ENCODE data around the gene GRIN2A. TPM values are rescaled to one million over a fixed set of nuclear protein-coding genes. Genes with fewer than 3 reads are reported as not detected.

The GRIN2A gene
- total and polyA plus RNA-seq, 2 of the 8 experiments (the other 6 are each of a cell fraction or from before 2014, with no cell fraction given) = 0.18 to 1.8 TPM

DNA sequence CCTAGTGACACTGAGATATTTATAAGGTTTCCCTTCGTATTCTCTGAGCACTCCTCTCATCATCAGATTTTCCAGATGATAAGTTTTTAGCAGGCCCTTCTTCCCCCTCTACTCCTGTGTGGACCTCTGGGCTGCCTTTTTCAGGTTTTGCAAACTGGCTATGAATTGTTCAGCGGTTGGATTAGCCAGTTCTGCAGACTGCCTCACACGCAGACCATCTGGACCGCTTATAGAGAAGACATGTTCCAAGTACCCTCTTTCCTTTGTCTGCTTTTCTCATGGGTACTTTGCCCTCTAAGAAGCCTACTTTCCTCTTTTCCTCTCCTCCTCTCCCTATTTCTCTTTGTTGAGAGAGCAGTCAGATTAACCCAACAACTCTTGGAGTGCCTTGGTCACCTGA lies 111.6 kb downstream of the GRIN2A start:
- 86% methylated on average over 4 of the region's 4 CpGs; no CpG with 5 or more reads in 1 of the 2 experiments for WGBS, 2 experiments (ENCODE audit: extremely low coverage in 1 of 2, insufficient coverage in 1 of 2, insufficient read length in 1 of 2, insufficient replicate concordance in 2 of 2, low coverage in 1 of 2, low lambda C conversion rate in 2 of 2, missing lambda C conversion rate in 1 of 2)
- TF ChIP-seq SAP30 (IDR thresholded peaks at IDR 0.05; ENCODE audit: insufficient read depth, insufficient replicate concordance, low read length) (no peak), BCL11A (IDR thresholded peaks at IDR 0.05; ENCODE audit: low read depth in 2 of 2, low read length in 2 of 2) (no peak), SIN3A (conservative IDR thresholded peaks at IDR 0.05 in 1 of 2, IDR thresholded peaks at IDR 0.05 in 1 of 2; ENCODE audit: low read depth in 1 of 2, low read length in 2 of 2) (no peak), POLR2AphosphoS5 (IDR thresholded peaks at IDR 0.05; ENCODE audit: low read depth, low read length) (no peak), TCF12 (IDR thresholded peaks at IDR 0.05; ENCODE audit: low read depth, low read length) (no peak)
- TF ChIP-seq, protein P1, sequence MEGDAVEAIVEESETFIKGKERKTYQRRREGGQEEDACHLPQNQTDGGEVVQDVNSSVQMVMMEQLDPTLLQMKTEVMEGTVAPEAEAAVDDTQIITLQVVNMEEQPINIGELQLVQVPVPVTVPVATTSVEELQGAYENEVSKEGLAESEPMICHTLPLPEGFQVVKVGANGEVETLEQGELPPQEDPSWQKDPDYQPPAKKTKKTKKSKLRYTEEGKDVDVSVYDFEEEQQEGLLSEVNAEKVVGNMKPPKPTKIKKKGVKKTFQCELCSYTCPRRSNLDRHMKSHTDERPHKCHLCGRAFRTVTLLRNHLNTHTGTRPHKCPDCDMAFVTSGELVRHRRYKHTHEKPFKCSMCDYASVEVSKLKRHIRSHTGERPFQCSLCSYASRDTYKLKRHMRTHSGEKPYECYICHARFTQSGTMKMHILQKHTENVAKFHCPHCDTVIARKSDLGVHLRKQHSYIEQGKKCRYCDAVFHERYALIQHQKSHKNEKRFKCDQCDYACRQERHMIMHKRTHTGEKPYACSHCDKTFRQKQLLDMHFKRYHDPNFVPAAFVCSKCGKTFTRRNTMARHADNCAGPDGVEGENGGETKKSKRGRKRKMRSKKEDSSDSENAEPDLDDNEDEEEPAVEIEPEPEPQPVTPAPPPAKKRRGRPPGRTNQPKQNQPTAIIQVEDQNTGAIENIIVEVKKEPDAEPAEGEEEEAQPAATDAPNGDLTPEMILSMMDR (IDR thresholded peaks at IDR 0.05; ENCODE audit: control extremely low read depth in 1 of 3, insufficient read depth in 1 of 3, low read depth in 1 of 3, low read length in 3 of 3) = no peak
- no peaks in the 10 kb centered on the region for H3K23me2 ChIP-seq (ENCODE audit: low read depth, low read length)

More for the DNA sequence above, 111.6 kb downstream of the GRIN2A start:
- Histone ChIP-seq H4K5ac (ENCODE audit: insufficient read length, low read depth, low read length) (no peak overlapping the region), H3K14ac (ENCODE audit: insufficient read length) (no peak overlapping the region), H4K20me1 (replicated peaks in 1 of 2; ENCODE audit: control insufficient read depth in 1 of 2, insufficient read depth in 2 of 2, low read length in 2 of 2) (no peaks in the 10 kb centered on the region), H3K56ac (replicated peaks; ENCODE audit: insufficient read length, low read depth, low read length) (no peak overlapping the region), H3K23ac (ENCODE audit: insufficient read length) (no peak overlapping the region), H2AFZ (ENCODE audit: low read length) (no peak overlapping the region), H3K9me3 (ENCODE audit: insufficient read depth in 2 of 2, low read depth in 1 of 2, low read length in 1 of 2) (no peaks in the 10 kb centered on the region), H3K36me3 (ENCODE audit: control insufficient read depth in 2 of 4, insufficient read depth in 4 of 4, low read length in 3 of 4) (no peaks in the 10 kb centered on the region), H3K4me1 (replicated peaks in 1 of 4; ENCODE audit: control insufficient read depth in 3 of 4, insufficient read depth in 4 of 4, low read length in 3 of 4) (no peaks in the 10 kb centered on the region), H3K9ac (replicated peaks in 1 of 4; ENCODE audit: extremely low read depth in 1 of 4, low read depth in 3 of 4, low read length in 3 of 4) (no peak overlapping the region), H2BK20ac (ENCODE audit: low read length) (no peak overlapping the region), H2BK5ac (ENCODE audit: low read depth, low read length) (no peak overlapping the region), H3K79me1 (ENCODE audit: low read depth, low read length) (no peaks in the 10 kb centered on the region), H3K79me2 (ENCODE audit: control insufficient read depth in 1 of 2, insufficient read depth in 2 of 2, low read length in 2 of 2) (no peaks in the 10 kb centered on the region), H3K4me3 (ENCODE audit: extremely low read depth in 1 of 4, insufficient read depth in 2 of 4, low read depth in 3 of 4, low read length in 4 of 4) (no peak overlapping the region), H2BK120ac (replicated peaks; ENCODE audit: low read depth, low read length) (no peak overlapping the region), H2BK12ac (ENCODE audit: low read depth, low read length) (no peak overlapping the region), H4K91ac (replicated peaks; ENCODE audit: insufficient read length, low read length) (no peak overlapping the region), H3K27ac (ENCODE audit: low read depth, low read length) (no peak overlapping the region), H3K4ac (replicated peaks; ENCODE audit: insufficient read length, low read depth, low read length) (no peak overlapping the region), H3K27me3 (replicated peaks in 1 of 4; ENCODE audit: control insufficient read depth in 3 of 4, extremely low read depth in 1 of 4, insufficient read depth in 3 of 4, low read length in 3 of 4) (peaks cover 0 to 1% (median 0%) of the 10 kb centered on the region in 4 experiments; a peak in 1 of 7 replicates), H4K8ac (ENCODE audit: extremely low read depth, insufficient read depth, low read length) (no peak overlapping the region), H2AK5ac (ENCODE audit: low read depth, low read length) (no peak overlapping the region), H3K18ac (ENCODE audit: extremely low read depth, low read length) (no peak overlapping the region), H3K4me2 (ENCODE audit: insufficient read depth in 1 of 2, low read depth in 2 of 2, low read length in 2 of 2) (no peak overlapping the region), H2BK15ac (ENCODE audit: low read length) (no peak overlapping the region)
- POLR2A ChIA-PET (ENCODE audit: partially characterized antibody) = no interaction called here
- DNase-seq (ENCODE audit: low read depth in 1 of 2, low spot score in 2 of 2) (no peak), FAIRE-seq (no peak)
- CTCF ChIA-PET (ENCODE audit: partially characterized antibody) = no interaction called here
